SK-N-SH (cell line): ENCODE results near the gene CDH23. TPM values are rescaled to one million over a fixed set of nuclear protein-coding genes. Genes with fewer than 3 reads are reported as not detected.

Experiments used
- CTCF ChIA-PET: fragments of 300-600, 350-600 bp; formaldehyde crosslinking; extraction: SDS; loops from one replicate; lab custom pipeline; 2021; lab: Yijun Ruan, JAX
- POLR2A ChIA-PET: fragments of 350-600 bp; sonication (Branson Sonifier 250); formaldehyde crosslinking; extraction: SDS; loops from one replicate; lab custom pipeline; 2020; ENCODE audit warnings: antibody characterized with exemption, inconsistent platforms; lab: Yijun Ruan, JAX
- DNase-seq: peaks from one replicate; pipeline ENCODE4 v3.0.0; 2012
- H2AFZ ChIP-seq: fragments of 200-600 bp; sonication (generic); 2 replicates; pipeline ENCODE4 v1.8.1; 2016; ENCODE audit warnings: antibody characterized with exemption, mild to moderate bottlenecking, low read depth
- H3F3A ChIP-seq: fragments of 200-600 bp; sonication (generic); replicated peaks from 2 replicates; pipeline ENCODE3; 2016; ENCODE audit warnings: antibody characterized with exemption, mild to moderate bottlenecking; ENCODE audit not compliant: insufficient read depth
- H3K27ac ChIP-seq, 2 experiments: fragments of 200-500 bp in 1 of 2; fragments of 200-600 bp in 1 of 2; sonication (Bioruptor generic) in 1 of 2; sonication (generic), shearing (Covaris generic) in 1 of 2; 2 replicates each; pipeline versions ENCODE4 v1.5.1 to v1.6.1; 2014 to 2016; ENCODE audit warnings: low read depth in 2 of 2, inconsistent platforms in 1 of 2, low read length in 1 of 2, mild to moderate bottlenecking in 1 of 2, mixed read lengths in 1 of 2
- H3K27me3 ChIP-seq: fragments of 200-600 bp; sonication (generic), shearing (Covaris generic); 2 replicates; pipeline ENCODE4 v1.6.1; 2016; ENCODE audit warnings: mixed run types; ENCODE audit not compliant: insufficient read depth
- H3K36me3 ChIP-seq, 2 experiments: fragments of 200-500 bp in 1 of 2; fragments of 200-600 bp in 1 of 2; sonication (Bioruptor generic) in 1 of 2; sonication (generic) in 1 of 2; replicated peaks in 1 of 2; 2 replicates each; pipeline versions ENCODE3 to v1.5.1; 2014 to 2016; ENCODE audit warnings: low read length in 1 of 2, mild to moderate bottlenecking in 1 of 2; ENCODE audit not compliant: insufficient read depth in 2 of 2, control insufficient read depth in 1 of 2
- H3K4me1 ChIP-seq, 2 experiments: fragments of 200-500 bp in 1 of 2; fragments of 200-600 bp in 1 of 2; sonication (Bioruptor generic) in 1 of 2; sonication (generic), shearing (Covaris generic) in 1 of 2; 2 replicates each; pipeline versions ENCODE4 v1.5.1 to v1.6.1; 2014 to 2016; ENCODE audit warnings: low read depth in 1 of 2, low read length in 1 of 2, mixed run types in 1 of 2; ENCODE audit not compliant: insufficient read depth in 2 of 2, control insufficient read depth in 1 of 2
- H3K4me2 ChIP-seq: fragments of 200-600 bp; sonication (generic), shearing (Covaris generic); 2 replicates; pipeline ENCODE4 v1.6.1; 2017; ENCODE audit warnings: mixed run types
- H3K4me3 ChIP-seq, 2 experiments: fragments of 200-500 bp in 1 of 2; fragments of 200-600 bp in 1 of 2; sonication (Bioruptor generic) in 1 of 2; sonication (generic), shearing (Covaris generic) in 1 of 2; 2 replicates each; pipeline versions ENCODE4 v1.5.1 to v1.8.1; 2014 to 2016; ENCODE audit warnings: low read depth in 2 of 2, inconsistent platforms in 1 of 2, low read length in 1 of 2, mild to moderate bottlenecking in 1 of 2, mixed read lengths in 1 of 2, moderate library complexity in 1 of 2
- H3K79me2 ChIP-seq: fragments of 200-600 bp; sonication (generic); 2 replicates; pipeline ENCODE4 v1.8.1; 2017; ENCODE audit warnings: mild to moderate bottlenecking; ENCODE audit not compliant: insufficient read depth
- H3K9ac ChIP-seq: fragments of 200-600 bp; sonication (generic); 2 replicates; pipeline ENCODE4 v1.6.1; 2017; ENCODE audit warnings: mixed run types
- H3K9me2 ChIP-seq: fragments of 200-600 bp; sonication (generic); 2 replicates; pipeline ENCODE4 v1.6.1; 2017; ENCODE audit warnings: mixed run types
- H3K9me3 ChIP-seq: fragments of 200-600 bp; sonication (generic); 2 replicates; pipeline ENCODE4 v1.6.1; 2017; ENCODE audit warnings: mixed run types, mild to moderate bottlenecking, moderate library complexity
- H4K20me1 ChIP-seq: fragments of 200-600 bp; sonication (generic); 2 replicates; pipeline ENCODE4 v1.6.1; 2017; ENCODE audit warnings: mild to moderate bottlenecking, mixed run types; ENCODE audit not compliant: insufficient read depth
- EP300 ChIP-seq, 2 experiments: IDR thresholded peaks; 2 replicates each; pipeline versions ENCODE4 v1.4.0 to v1.6.1; 2012; ENCODE audit warnings: borderline replicate concordance in 1 of 2, low read depth in 1 of 2, low read length in 1 of 2
- EZH2phosphoT487 ChIP-seq: fragments of 200-600 bp; sonication (generic); IDR thresholded peaks from 2 replicates; pipeline ENCODE4 v1.6.1; 2017; ENCODE audit warnings: low read depth, mixed run types, mild to moderate bottlenecking, antibody characterized with exemption, moderate library complexity, borderline replicate concordance
- FOSL2 ChIP-seq: IDR thresholded peaks from 2 replicates; pipeline ENCODE4 v1.4.0; 2012; ENCODE audit warnings: low read depth, mild to moderate bottlenecking, moderate library complexity, borderline replicate concordance
- FOXJ3 ChIP-seq: sonication (generic); formaldehyde crosslinking; IDR thresholded peaks from 2 replicates; pipeline ENCODE4 v1.5.1; 2020; ENCODE audit warnings: mild to moderate bottlenecking, missing genetic modification reagents
- FOXM1 ChIP-seq: IDR thresholded peaks from 2 replicates; pipeline ENCODE4 v1.4.0; 2012; ENCODE audit warnings: low read depth, mild to moderate bottlenecking
- GABPA ChIP-seq: IDR thresholded peaks from 2 replicates; pipeline ENCODE4 v1.4.0; 2012; ENCODE audit warnings: low read depth, mild to moderate bottlenecking
- IRF3 ChIP-seq: fragments of 150-350 bp; IDR thresholded peaks from 2 replicates; pipeline ENCODE4 v1.6.1; 2016; ENCODE audit warnings: mild to moderate bottlenecking, low read depth, low read length
- JUND ChIP-seq: IDR thresholded peaks from 2 replicates; pipeline ENCODE4 v1.4.0; 2012
- MEF2A ChIP-seq: IDR thresholded peaks from 2 replicates; pipeline ENCODE4 v1.4.0; 2012; ENCODE audit warnings: low read depth, borderline replicate concordance
- MXI1 ChIP-seq: IDR thresholded peaks from 2 replicates; pipeline ENCODE4 v1.6.1; 2012; ENCODE audit warnings: mild to moderate bottlenecking, low read depth, low read length, improper control_type of control experiment
- POLR2AphosphoS5 ChIP-seq: IDR thresholded peaks from 2 replicates; pipeline ENCODE4 v1.6.1; 2012; ENCODE audit warnings: low read depth, low read length
- RAD21 ChIP-seq: IDR thresholded peaks from 2 replicates; pipeline ENCODE4 v1.6.1; 2012; ENCODE audit warnings: mild to moderate bottlenecking, low read length
- TAF1 ChIP-seq: IDR thresholded peaks from 2 replicates; pipeline ENCODE4 v1.6.1; 2012; ENCODE audit warnings: low read depth, mild to moderate bottlenecking, low read length, moderate library complexity, borderline replicate concordance
- TCF12 ChIP-seq: IDR thresholded peaks from 2 replicates; pipeline ENCODE4 v1.4.0; 2012
- TEAD4 ChIP-seq: IDR thresholded peaks from 2 replicates; pipeline ENCODE4 v1.4.0; 2012; ENCODE audit warnings: mild to moderate bottlenecking, borderline replicate concordance; ENCODE audit not compliant: insufficient read depth
- YY1 ChIP-seq: IDR thresholded peaks from 2 replicates; pipeline ENCODE4 v1.4.0; 2012; ENCODE audit warnings: low read depth, mild to moderate bottlenecking
- ZBTB33 ChIP-seq: IDR thresholded peaks from 2 replicates; pipeline ENCODE4 v1.4.0; 2012; ENCODE audit warnings: low read depth, borderline replicate concordance
- WGBS: methylation state at CpG from one replicate; pipeline ENCODE4 v1.1.6; 2017; ENCODE audit warnings: low lambda C conversion rate; 5-methylcytosine and 5-hydroxymethylcytosine counted together
- polyA plus RNA-seq, 3 experiments: library from polyadenylated mRNA; depleted of rRNA; stranded (reverse); fragments of >200 nt; gene quantifications; 2 replicates each; pipeline ENCODE4 v1.2.3, GENCODE V29; 2012
- TF ChIP-seq, protein P1 (sequence below): fragments of 150-350 bp; IDR thresholded peaks from 2 replicates; pipeline ENCODE4 v1.6.1; 2017; ENCODE audit warnings: antibody characterized with exemption, low read length, low read depth, borderline replicate concordance

Gene CDH23
- polyA plus RNA-seq, 1 of the 3 experiments (the other 2 are of a cell fraction), result 0.03 TPM

- no peak overlapping the region for H3K4me3 ChIP-seq
- no peaks in the 10 kb centered on the region for H3K9me2 ChIP-seq
- no peaks in the 10 kb centered on the region for H3K36me3 ChIP-seq
- no peak overlapping the region for H2AFZ ChIP-seq
- no peak for DNase-seq
- ChIA-PET CTCF (no interaction called here), POLR2A (no interaction called here)
- TF ChIP-seq, protein P1, sequence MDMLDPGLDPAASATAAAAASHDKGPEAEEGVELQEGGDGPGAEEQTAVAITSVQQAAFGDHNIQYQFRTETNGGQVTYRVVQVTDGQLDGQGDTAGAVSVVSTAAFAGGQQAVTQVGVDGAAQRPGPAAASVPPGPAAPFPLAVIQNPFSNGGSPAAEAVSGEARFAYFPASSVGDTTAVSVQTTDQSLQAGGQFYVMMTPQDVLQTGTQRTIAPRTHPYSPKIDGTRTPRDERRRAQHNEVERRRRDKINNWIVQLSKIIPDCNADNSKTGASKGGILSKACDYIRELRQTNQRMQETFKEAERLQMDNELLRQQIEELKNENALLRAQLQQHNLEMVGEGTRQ, result no peak
- TF ChIP-seq EZH2phosphoT487 (no peak), JUND (no peak), TCF12 (no peak), TEAD4 (no peak), MEF2A (no peak), FOSL2 (no peak), RAD21 (no peak), FOXJ3 (CRISPR knock-in tag) (no peak), MXI1 (no peak), YY1 (no peak), TAF1 (no peak), POLR2AphosphoS5 (no peak), ZBTB33 (no peak), FOXM1 (no peak), IRF3 (no peak), EP300 (IDR thresholded peaks at IDR 0.05; ENCODE audit: borderline replicate concordance in 1 of 2, low read depth in 1 of 2, low read length in 1 of 2) (no peak), GABPA (no peak)
- no peaks in the 10 kb centered on the region for H3K9me3 ChIP-seq
- H3K4me1 ChIP-seq, result peaks cover 0 to 4% of the 10 kb centered on the region in 2 experiments; a peak in 1 of 4 replicates
- no peak overlapping the region for H3K4me2 ChIP-seq
- no peaks in the 10 kb centered on the region for H3F3A ChIP-seq
- H4K20me1 ChIP-seq, result no peaks in the 10 kb centered on the region
- no peak overlapping the region for H3K9ac ChIP-seq
- peaks cover 6% of the 10 kb centered on the region for H3K27me3 ChIP-seq
- no peaks in the 10 kb centered on the region for H3K79me2 ChIP-seq
- 68% methylated on average over 9 of the region's 9 CpGs for WGBS
- H3K27ac ChIP-seq, result no peak overlapping the region
These were observed 74.3 kb downstream of the CDH23 start for GRCh38 chr10:71471006-71471405.
